Measurements from ENCODE around the gene GPX6.
A peak's percentile ranks its signal among the peaks of the same experiment; 100 is the strongest.
"Not testable (repeated sequence)": the region's sequence is repeated elsewhere in the genome, so short reads cannot be mapped to it uniquely, and the experiment has no call there.

Gene GPX6

GRCh38 chr6:28480253-28480932, 35.2 kb downstream of the GPX6 start:
- no peak for DNase-seq

- DNase-seq, result no peak
Measured at GRCh38 chr6:28478518-28478917, 37.1 kb downstream of the GPX6 start.

DNA sequence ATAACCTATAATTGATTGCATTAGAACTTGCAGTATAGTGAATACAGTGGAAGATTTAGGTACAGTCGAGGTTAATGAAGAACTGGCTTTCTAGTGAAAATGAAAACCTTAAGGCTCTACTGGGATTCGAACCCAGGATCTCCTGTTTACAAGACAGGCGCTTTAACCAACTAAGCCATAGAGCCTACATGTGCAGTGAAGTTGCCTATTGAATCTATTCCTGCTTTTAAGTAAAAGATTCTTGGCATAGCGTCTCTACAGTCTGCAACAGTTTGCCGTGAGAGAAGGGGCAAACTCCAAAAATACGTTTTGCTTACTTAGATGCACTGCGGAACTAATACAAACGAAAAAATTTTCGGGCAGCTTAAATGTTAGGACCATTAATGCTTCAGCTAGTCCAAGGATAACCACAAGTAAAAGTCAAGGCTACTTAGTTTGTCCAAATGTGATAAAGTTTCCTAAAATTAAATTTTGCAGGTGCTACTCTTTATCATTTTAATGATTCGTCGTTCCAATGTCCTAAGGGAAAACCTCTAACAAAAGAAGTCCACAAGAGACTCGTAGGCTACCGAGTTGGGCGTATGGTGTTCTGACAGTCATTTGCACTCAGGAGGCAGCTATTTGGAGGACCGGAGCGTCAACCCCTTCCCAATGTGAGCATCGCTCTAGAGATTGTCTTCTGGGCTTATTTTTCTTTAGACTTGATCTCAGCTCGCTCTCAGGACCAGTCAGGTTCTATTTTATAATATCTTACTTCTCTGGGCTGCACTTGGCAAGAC, 41.0 kb downstream of the GPX6 start:
- DNase-seq, result peak; percentile 57

DNA sequence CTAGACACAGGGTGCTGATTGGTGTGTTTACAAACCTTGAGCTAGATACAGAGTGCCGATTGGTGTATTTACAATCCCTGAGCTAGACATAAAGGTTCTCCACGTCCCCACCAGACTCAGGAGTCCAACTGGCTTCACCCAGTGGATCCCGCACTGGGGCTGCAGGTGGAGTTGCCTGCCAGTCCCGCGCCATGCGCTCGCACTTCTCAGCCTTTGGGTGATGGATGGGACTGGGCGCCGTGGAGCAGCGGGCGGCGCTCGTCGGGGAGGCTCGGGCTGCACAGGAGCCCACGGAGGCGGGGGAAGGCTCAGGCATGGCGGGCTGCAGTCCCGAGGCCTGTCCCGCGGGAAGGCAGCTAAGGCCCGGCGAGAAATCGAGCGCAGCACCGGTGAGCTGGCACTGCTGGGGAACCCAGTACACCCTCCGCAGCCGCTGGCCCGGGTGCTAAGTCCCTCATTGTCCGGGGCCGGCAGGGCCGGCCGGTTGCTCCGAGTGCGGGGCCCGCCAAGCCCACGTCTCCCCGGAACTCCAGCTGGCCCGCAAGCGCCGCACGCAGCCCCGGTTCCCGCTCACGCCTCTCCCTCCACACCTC, 46.3 kb downstream of the GPX6 start:
- DNase-seq, result not testable (repeated sequence)

GRCh38 chr6:28468056-28468455, 47.5 kb downstream of the GPX6 start:
- DNase-seq, result no peak

DNA sequence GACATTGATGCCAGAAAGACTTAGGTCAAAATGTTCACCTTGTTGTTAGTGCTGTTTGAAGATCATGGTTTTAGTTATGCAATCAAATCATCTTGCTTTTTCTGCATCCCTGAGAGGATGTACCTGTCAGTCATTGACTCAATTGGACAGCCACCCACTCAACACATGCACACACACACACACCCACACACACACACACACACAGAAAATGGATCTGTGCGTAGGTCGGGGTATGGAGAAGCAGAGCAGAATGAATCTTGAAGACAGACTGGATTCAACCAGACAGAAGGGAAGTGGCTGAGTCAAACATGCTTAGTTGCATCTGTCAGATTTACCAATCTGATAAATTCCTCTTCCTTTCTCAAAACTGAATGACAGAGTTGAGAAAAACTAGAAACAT, 53.2 kb downstream of the GPX6 start:
- DNase-seq, result no peak

DNA sequence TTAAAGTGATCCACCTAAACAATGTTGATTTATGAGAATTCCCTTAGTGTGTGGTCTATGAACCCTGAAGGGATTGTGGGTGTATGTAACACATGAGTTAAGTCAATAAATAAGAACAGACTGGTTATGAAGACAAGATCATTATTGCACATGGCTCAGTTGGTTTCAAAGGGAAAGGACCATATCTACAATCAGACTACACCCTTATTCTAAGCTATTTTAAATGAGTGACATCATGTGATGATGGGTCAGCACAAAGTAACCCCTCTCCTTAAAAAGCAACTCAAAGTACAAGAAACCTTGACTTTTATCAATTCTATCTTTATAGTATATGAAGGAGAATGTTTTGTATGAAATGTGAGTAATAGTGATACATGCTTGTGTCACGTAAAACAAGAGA, 57.0 kb downstream of the GPX6 start:
- no peak for DNase-seq
